ENCODE measurements around the gene RAPGEF5. TPM values are rescaled to one million over a fixed set of nuclear protein-coding genes. Genes with fewer than 3 reads are reported as not detected.

RAPGEF5 gene
- total RNA-seq, 4 donors from 2014 or later: 7.4 to 16.2 (median 12.1) TPM

DNA sequence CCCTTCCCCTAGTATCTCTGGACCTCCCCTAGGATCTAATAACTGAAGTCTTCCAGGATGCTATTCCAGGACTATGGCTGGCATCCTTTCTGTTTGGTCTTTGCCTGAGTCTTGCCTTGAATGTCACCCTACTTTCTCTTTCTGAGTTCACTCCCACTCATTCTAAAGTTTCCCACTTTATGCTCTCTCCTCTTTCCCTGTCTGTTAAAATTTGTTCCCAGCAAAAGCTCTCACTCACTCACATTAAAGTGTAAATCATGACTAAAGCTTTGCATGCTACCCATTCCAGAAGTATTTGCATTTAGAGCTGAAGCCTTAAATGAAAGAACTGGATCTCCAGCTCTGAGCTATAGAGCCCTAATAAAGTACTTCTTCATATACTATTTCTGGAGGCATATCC, 42.1 kb upstream of the RAPGEF5 start:
- intact Hi-C loops (cut with DNase I; ENCODE audit: low total_unique reads) (no loop called here), in situ Hi-C loops (cut with MboI; ENCODE audit: low sequenced_read_pairs in 4 of 4) (no loop called here)
- DNase-seq: no peak
- no peak overlapping the region for H3K27ac ChIP-seq
- H3K36me3 ChIP-seq: no peaks in the 10 kb centered on the region
- H3K4me1 ChIP-seq: no peaks in the 10 kb centered on the region
- H3K9me3 ChIP-seq: no peaks in the 10 kb centered on the region
- no peak for ATAC-seq
- H3K27me3 ChIP-seq: no peaks in the 10 kb centered on the region
- TF ChIP-seq, protein P1, sequence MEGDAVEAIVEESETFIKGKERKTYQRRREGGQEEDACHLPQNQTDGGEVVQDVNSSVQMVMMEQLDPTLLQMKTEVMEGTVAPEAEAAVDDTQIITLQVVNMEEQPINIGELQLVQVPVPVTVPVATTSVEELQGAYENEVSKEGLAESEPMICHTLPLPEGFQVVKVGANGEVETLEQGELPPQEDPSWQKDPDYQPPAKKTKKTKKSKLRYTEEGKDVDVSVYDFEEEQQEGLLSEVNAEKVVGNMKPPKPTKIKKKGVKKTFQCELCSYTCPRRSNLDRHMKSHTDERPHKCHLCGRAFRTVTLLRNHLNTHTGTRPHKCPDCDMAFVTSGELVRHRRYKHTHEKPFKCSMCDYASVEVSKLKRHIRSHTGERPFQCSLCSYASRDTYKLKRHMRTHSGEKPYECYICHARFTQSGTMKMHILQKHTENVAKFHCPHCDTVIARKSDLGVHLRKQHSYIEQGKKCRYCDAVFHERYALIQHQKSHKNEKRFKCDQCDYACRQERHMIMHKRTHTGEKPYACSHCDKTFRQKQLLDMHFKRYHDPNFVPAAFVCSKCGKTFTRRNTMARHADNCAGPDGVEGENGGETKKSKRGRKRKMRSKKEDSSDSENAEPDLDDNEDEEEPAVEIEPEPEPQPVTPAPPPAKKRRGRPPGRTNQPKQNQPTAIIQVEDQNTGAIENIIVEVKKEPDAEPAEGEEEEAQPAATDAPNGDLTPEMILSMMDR (IDR thresholded peaks at IDR 0.05 in 4 of 5, conservative IDR thresholded peaks at IDR 0.05 in 1 of 5): no peak
- TF ChIP-seq POLR2A (IDR thresholded peaks at IDR 0.05): no peak
- no peak overlapping the region for H3K4me3 ChIP-seq

DNA sequence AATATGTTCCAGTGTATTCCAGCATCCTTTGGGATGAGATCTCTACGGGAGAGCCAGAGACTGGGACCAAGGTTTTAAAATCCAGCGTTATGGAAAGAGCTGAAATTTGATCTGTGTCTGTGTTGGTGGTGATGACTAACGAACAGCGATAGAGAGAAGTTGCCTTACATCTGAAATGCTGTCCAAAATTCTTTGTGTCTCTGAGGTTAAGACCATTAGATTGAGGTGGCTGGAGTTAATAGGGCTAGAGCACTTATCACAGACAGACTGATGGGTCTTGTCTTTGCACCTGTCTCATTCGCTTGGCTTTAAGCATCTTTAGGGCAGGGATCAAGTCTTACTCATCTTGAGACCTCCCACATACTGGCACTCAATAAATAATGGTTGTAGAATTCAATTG, 41.0 kb upstream of the RAPGEF5 start:
- intact Hi-C loops (cut with DNase I; ENCODE audit: low total_unique reads) (no loop called here), in situ Hi-C loops (cut with MboI; ENCODE audit: low sequenced_read_pairs in 4 of 4) (no loop called here)
- Histone ChIP-seq H3K9me3 (no peaks in the 10 kb centered on the region), H3K4me1 (no peaks in the 10 kb centered on the region), H3K36me3 (no peaks in the 10 kb centered on the region), H3K27me3 (no peaks in the 10 kb centered on the region), H3K27ac (no peak overlapping the region), H3K4me3 (no peak overlapping the region)
- TF ChIP-seq, protein P1 (IDR thresholded peaks at IDR 0.05 in 4 of 5, conservative IDR thresholded peaks at IDR 0.05 in 1 of 5): no peak
- TF ChIP-seq POLR2A (IDR thresholded peaks at IDR 0.05): no peak
- no peak for DNase-seq
- no peak for ATAC-seq

DNA sequence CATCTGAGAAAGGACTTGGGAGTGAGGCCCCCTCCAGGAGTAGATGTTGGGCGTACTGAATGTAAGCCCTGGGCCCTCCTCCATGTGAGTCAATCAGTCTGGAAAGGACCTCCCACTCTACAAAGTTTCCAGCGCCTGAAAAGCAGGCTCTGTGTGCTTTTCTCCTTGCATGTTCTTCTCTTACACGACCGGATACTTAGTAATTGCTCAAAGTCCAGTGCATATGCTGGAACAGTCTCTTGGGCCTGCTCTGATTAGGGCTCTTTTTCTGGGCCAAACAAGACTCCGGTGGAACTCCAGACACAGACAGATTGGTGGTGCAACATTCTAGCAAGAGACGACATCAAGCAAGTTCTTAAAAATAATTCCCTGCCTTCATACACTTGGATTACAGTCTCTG, 38.3 kb upstream of the RAPGEF5 start:
- Histone ChIP-seq H3K27me3 (no peaks in the 10 kb centered on the region), H3K4me3 (no peak overlapping the region), H3K4me1 (no peaks in the 10 kb centered on the region), H3K9me3 (no peaks in the 10 kb centered on the region), H3K27ac (no peak overlapping the region), H3K36me3 (no peaks in the 10 kb centered on the region)
- DNase-seq: no peak
- no peak for TF ChIP-seq POLR2A (IDR thresholded peaks at IDR 0.05)
- TF ChIP-seq, protein P1 (IDR thresholded peaks at IDR 0.05 in 4 of 5, conservative IDR thresholded peaks at IDR 0.05 in 1 of 5): no peak
- ATAC-seq: no peak
- in situ Hi-C loops (cut with MboI; ENCODE audit: low sequenced_read_pairs in 4 of 4): no loop called here
- intact Hi-C loops (cut with DNase I; ENCODE audit: low total_unique reads): no loop called here

DNA sequence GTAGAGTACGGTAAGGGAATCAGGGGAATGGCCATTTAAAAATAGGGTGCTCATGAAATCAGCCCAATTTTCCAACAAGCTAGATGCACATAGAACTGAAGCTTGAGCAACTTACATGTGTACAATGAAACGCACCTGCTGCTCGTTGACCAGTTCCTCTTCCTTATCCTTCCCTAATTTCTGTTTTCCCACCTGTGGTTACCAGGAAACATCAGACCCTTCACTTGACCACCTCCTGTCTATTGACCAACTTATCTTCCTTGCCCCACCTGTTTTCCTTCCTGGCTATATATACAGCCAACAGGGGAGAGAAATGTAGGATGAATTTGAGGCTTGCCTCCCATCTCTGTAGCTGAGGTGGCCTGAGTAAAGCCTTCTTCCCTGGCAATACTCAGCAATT, 37.8 kb upstream of the RAPGEF5 start:
- intact Hi-C loops (cut with DNase I; ENCODE audit: low total_unique reads) (no loop called here), in situ Hi-C loops (cut with MboI; ENCODE audit: low sequenced_read_pairs in 4 of 4) (no loop called here)
- H3K27ac ChIP-seq: no peak overlapping the region
- H3K9me3 ChIP-seq: no peaks in the 10 kb centered on the region
- no peaks in the 10 kb centered on the region for H3K36me3 ChIP-seq
- TF ChIP-seq POLR2A (IDR thresholded peaks at IDR 0.05): no peak
- TF ChIP-seq, protein P1 (IDR thresholded peaks at IDR 0.05 in 4 of 5, conservative IDR thresholded peaks at IDR 0.05 in 1 of 5): no peak
- H3K27me3 ChIP-seq: no peaks in the 10 kb centered on the region
- ATAC-seq: no peak
- no peak overlapping the region for H3K4me3 ChIP-seq
- no peak for DNase-seq
- no peaks in the 10 kb centered on the region for H3K4me1 ChIP-seq

Measured in gastrocnemius medialis (tissue), 4 donors.